Measurements from ENCODE around the gene HUS1. TPM values are rescaled to one million over a fixed set of nuclear protein-coding genes. Genes with fewer than 3 reads are reported as not detected.
A peak's percentile ranks its signal among the peaks of the same experiment; 100 is the strongest.

HUS1 gene
- total and polyA plus RNA-seq, 2 of the 8 experiments (the other 6 are each of a cell fraction or from before 2014, with no cell fraction given), result 15.0 to 33.0 TPM

- WGBS, 2 experiments (ENCODE audit: extremely low coverage in 1 of 2, insufficient coverage in 1 of 2, insufficient read length in 1 of 2, insufficient replicate concordance in 2 of 2, low coverage in 1 of 2, low lambda C conversion rate in 2 of 2, missing lambda C conversion rate in 1 of 2), result 73% methylated on average over 5 of the region's 5 CpGs; no CpG with 5 or more reads in 1 of the 2 experiments
- no peaks in the 10 kb centered on the region for H3K23me2 ChIP-seq (ENCODE audit: low read depth, low read length)
- no peak overlapping the region for H3K4ac ChIP-seq (replicated peaks; ENCODE audit: insufficient read length, low read depth, low read length)
- H2AK5ac ChIP-seq (ENCODE audit: low read depth, low read length), result no peak overlapping the region
- H2BK15ac ChIP-seq (ENCODE audit: low read length), result no peak overlapping the region
- H3K9ac ChIP-seq (replicated peaks in 1 of 4; ENCODE audit: extremely low read depth in 1 of 4, low read depth in 3 of 4, low read length in 3 of 4), result no peak overlapping the region
- no peak for DNase-seq (ENCODE audit: low read depth in 1 of 2, low spot score in 2 of 2)
- no peaks in the 10 kb centered on the region for H3K36me3 ChIP-seq (ENCODE audit: control insufficient read depth in 2 of 4, insufficient read depth in 4 of 4, low read length in 3 of 4)
- no peak overlapping the region for H3K56ac ChIP-seq (replicated peaks; ENCODE audit: insufficient read length, low read depth, low read length)
- no peak overlapping the region for H3K4me3 ChIP-seq (ENCODE audit: extremely low read depth in 1 of 4, insufficient read depth in 2 of 4, low read depth in 3 of 4, low read length in 4 of 4)
- H3K4me1 ChIP-seq (replicated peaks in 1 of 4; ENCODE audit: control insufficient read depth in 3 of 4, insufficient read depth in 4 of 4, low read length in 3 of 4), result peaks cover 0 to 8% (median 1%) of the 10 kb centered on the region in 4 experiments; a peak in 2 of 7 replicates
- H2BK120ac ChIP-seq (replicated peaks; ENCODE audit: low read depth, low read length), result no peak overlapping the region
- no peaks in the 10 kb centered on the region for H4K20me1 ChIP-seq (replicated peaks in 1 of 2; ENCODE audit: control insufficient read depth in 1 of 2, insufficient read depth in 2 of 2, low read length in 2 of 2)
- H2AFZ ChIP-seq (ENCODE audit: low read length), result peak overlapping the region; percentile 48
- no peak overlapping the region for H2BK5ac ChIP-seq (ENCODE audit: low read depth, low read length)
- no peaks in the 10 kb centered on the region for H3K9me3 ChIP-seq (ENCODE audit: insufficient read depth in 2 of 2, low read depth in 1 of 2, low read length in 1 of 2)
- H4K5ac ChIP-seq (ENCODE audit: insufficient read length, low read depth, low read length), result no peak overlapping the region
- H3K27me3 ChIP-seq (replicated peaks in 1 of 4; ENCODE audit: control insufficient read depth in 3 of 4, extremely low read depth in 1 of 4, insufficient read depth in 3 of 4, low read length in 3 of 4), result no peaks in the 10 kb centered on the region
- H3K79me2 ChIP-seq (ENCODE audit: control insufficient read depth in 1 of 2, insufficient read depth in 2 of 2, low read length in 2 of 2), result no peaks in the 10 kb centered on the region
- H3K18ac ChIP-seq (ENCODE audit: extremely low read depth, low read length), result peak overlapping the region; percentile 39; the same call in 1 of the 2 replicates
- CTCF ChIA-PET (ENCODE audit: partially characterized antibody), result interaction anchor here (1.0 to 3.9 kb wide), 5 partner anchors 10 to 123 kb away, joined by 3 to 17 read pairs (median 3); no protein-coding TSS in a partner anchor
- H4K91ac ChIP-seq (replicated peaks; ENCODE audit: insufficient read length, low read length), result peak overlapping the region; percentile 8
- H2BK20ac ChIP-seq (ENCODE audit: low read length), result no peak overlapping the region; the same call in 1 of the 2 replicates
- 0 out of 2 replicates have a peak overlapping the region, but pooled peaks have one; percentile 50 for H2BK12ac ChIP-seq (ENCODE audit: low read depth, low read length)
- H4K8ac ChIP-seq (ENCODE audit: extremely low read depth, insufficient read depth, low read length), result no peak overlapping the region
- FAIRE-seq, result no peak
- H3K23ac ChIP-seq (ENCODE audit: insufficient read length), result no peak overlapping the region
- H3K4me2 ChIP-seq (ENCODE audit: insufficient read depth in 1 of 2, low read depth in 2 of 2, low read length in 2 of 2), result no peak overlapping the region
- H3K79me1 ChIP-seq (ENCODE audit: low read depth, low read length), result no peaks in the 10 kb centered on the region
- POLR2A ChIA-PET (ENCODE audit: partially characterized antibody), result no interaction called here
- H3K27ac ChIP-seq (ENCODE audit: low read depth, low read length), result no peak overlapping the region
- H3K14ac ChIP-seq (ENCODE audit: insufficient read length), result no peak overlapping the region
- TF ChIP-seq ZNF274 (IDR thresholded peaks at IDR 0.05; ENCODE audit: borderline replicate concordance, extremely low read depth, low read length) (no peak), EGR1 (IDR thresholded peaks at IDR 0.05; ENCODE audit: borderline replicate concordance, low read depth, low read length) (no peak), ASH2L (IDR thresholded peaks at IDR 0.05; ENCODE audit: low read length) (no peak), YY1 (IDR thresholded peaks at IDR 0.05; ENCODE audit: low read depth, low read length) (no peak), TBP (IDR thresholded peaks at IDR 0.05; ENCODE audit: low read depth, low read length) (no peak), CREB1 (IDR thresholded peaks at IDR 0.05) (no peak), CBX8 (IDR thresholded peaks at IDR 0.05; ENCODE audit: borderline replicate concordance, low read depth, low read length) (no peak), POLR2A (IDR thresholded peaks at IDR 0.05; ENCODE audit: control extremely low read depth in 1 of 2, low read depth in 2 of 2, low read length in 2 of 2) (no peak), SP2 (IDR thresholded peaks at IDR 0.05; ENCODE audit: low read length) (no peak), ATF3 (IDR thresholded peaks at IDR 0.05; ENCODE audit: insufficient read depth, low read depth, low read length) (no peak), KDM1A (IDR thresholded peaks at IDR 0.05; ENCODE audit: borderline replicate concordance, low read length) (no peak), TAF1 (IDR thresholded peaks at IDR 0.05; ENCODE audit: low read depth, low read length) (no peak), SP4 (IDR thresholded peaks at IDR 0.05; ENCODE audit: low read length) (no peak), TEAD4 (IDR thresholded peaks at IDR 0.05; ENCODE audit: low read depth, low read length) (no peak)
These were observed 64.4 kb downstream of the HUS1 start for GRCh38 chr7:47914717-47915615.
